Type B pancreatic cell (in vitro differentiated cells): Measurements from ENCODE around the gene PLCB2. TPM values are rescaled to one million over a fixed set of nuclear protein-coding genes. Genes with fewer than 3 reads are reported as not detected.

ENCODE experiments used
- DNase-seq: peaks from one replicate; pipeline ENCODE4 v3.0.0; 2021; ENCODE audit warnings: mixed read lengths; ENCODE audit not compliant: unreplicated experiment; ENCODE audit errors: extremely low spot score
- H3K27ac Mint-ChIP-seq: 2 replicates; pipeline ENCODE4 v1.8.0; 2021; ENCODE audit warnings: mild to moderate bottlenecking, mixed read lengths
- H3K27me3 Mint-ChIP-seq: 2 replicates; pipeline ENCODE4 v1.8.0; 2021; ENCODE audit warnings: mixed read lengths
- H3K36me3 Mint-ChIP-seq: 2 replicates; pipeline ENCODE4 v1.8.0; 2021; ENCODE audit warnings: mixed read lengths
- H3K4me1 Mint-ChIP-seq: one replicate; pipeline ENCODE4 v1.8.0; 2021; ENCODE audit warnings: mixed read lengths; ENCODE audit not compliant: unreplicated experiment
- H3K4me3 Mint-ChIP-seq: 2 replicates; pipeline ENCODE4 v1.8.0; 2021; ENCODE audit warnings: mild to moderate bottlenecking, mixed read lengths
- H3K9me3 Mint-ChIP-seq: 2 replicates; pipeline ENCODE4 v1.8.0; 2021; ENCODE audit warnings: mixed read lengths
- total RNA-seq: library from RNA; stranded (reverse); gene quantifications from 2 replicates; pipeline ENCODE4 v1.2.1, GENCODE V29; 2021; ENCODE audit warnings: low replicate concordance
- TF ChIP-seq, protein P1 (sequence below): fragments of 200-600 bp; sonication (generic); conservative IDR thresholded peaks from 2 replicates; pipeline ENCODE4 v1.5.0; 2021; ENCODE audit warnings: antibody characterized with exemption, mild to moderate bottlenecking

The PLCB2 gene
- total RNA-seq, 1 donor from 2014 or later = 5.8 TPM

DNA sequence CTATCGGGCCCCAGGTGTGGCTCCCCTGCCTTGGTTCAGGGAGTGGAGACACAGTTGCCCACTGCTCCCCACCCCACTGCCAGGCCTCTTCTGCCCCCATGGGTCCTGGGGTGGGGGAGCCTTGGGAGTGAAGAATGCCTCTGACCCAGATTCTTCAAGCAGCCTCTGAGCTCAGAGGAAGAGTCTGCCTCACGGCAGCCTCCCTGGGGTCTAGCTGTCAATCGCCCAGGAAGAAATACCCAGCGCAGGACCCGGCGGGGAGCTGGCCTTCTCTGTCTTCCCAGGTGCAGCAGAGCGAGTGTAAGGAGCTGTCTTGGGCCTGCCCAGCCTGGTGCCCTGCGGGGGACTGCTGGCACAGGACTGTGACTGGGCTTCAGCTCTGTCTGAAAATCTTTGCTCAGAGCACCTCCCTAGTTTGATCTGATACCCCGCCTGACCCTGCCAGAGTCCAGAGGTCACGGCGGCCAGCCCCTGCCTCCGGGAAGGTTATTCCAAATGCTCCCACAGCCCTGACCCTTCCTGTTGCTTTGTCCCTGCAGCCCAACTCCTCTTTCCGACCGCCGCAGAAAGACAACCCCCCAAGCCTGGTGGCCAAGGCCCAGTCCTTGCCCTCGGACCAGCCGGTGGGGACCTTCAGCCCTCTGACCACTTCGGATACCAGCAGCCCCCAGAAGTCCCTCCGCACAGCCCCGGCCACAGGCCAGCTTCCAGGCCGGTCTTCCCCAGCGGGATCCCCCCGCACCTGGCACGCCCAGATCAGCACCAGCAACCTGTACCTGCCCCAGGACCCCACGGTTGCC, 35.9 kb downstream of the PLCB2 start:
- H3K9me3 Mint-ChIP-seq = no peaks in the 10 kb centered on the region
- H3K36me3 Mint-ChIP-seq = peaks cover 5% of the 10 kb centered on the region
- TF ChIP-seq, protein P1, sequence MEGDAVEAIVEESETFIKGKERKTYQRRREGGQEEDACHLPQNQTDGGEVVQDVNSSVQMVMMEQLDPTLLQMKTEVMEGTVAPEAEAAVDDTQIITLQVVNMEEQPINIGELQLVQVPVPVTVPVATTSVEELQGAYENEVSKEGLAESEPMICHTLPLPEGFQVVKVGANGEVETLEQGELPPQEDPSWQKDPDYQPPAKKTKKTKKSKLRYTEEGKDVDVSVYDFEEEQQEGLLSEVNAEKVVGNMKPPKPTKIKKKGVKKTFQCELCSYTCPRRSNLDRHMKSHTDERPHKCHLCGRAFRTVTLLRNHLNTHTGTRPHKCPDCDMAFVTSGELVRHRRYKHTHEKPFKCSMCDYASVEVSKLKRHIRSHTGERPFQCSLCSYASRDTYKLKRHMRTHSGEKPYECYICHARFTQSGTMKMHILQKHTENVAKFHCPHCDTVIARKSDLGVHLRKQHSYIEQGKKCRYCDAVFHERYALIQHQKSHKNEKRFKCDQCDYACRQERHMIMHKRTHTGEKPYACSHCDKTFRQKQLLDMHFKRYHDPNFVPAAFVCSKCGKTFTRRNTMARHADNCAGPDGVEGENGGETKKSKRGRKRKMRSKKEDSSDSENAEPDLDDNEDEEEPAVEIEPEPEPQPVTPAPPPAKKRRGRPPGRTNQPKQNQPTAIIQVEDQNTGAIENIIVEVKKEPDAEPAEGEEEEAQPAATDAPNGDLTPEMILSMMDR = no peak
- H3K4me1 Mint-ChIP-seq = peaks cover 4% of the 10 kb centered on the region
- no peak overlapping the region for H3K27ac Mint-ChIP-seq
- no peak for DNase-seq
- peaks cover 3% of the 10 kb centered on the region for H3K27me3 Mint-ChIP-seq
- H3K4me3 Mint-ChIP-seq = no peak overlapping the region

DNA sequence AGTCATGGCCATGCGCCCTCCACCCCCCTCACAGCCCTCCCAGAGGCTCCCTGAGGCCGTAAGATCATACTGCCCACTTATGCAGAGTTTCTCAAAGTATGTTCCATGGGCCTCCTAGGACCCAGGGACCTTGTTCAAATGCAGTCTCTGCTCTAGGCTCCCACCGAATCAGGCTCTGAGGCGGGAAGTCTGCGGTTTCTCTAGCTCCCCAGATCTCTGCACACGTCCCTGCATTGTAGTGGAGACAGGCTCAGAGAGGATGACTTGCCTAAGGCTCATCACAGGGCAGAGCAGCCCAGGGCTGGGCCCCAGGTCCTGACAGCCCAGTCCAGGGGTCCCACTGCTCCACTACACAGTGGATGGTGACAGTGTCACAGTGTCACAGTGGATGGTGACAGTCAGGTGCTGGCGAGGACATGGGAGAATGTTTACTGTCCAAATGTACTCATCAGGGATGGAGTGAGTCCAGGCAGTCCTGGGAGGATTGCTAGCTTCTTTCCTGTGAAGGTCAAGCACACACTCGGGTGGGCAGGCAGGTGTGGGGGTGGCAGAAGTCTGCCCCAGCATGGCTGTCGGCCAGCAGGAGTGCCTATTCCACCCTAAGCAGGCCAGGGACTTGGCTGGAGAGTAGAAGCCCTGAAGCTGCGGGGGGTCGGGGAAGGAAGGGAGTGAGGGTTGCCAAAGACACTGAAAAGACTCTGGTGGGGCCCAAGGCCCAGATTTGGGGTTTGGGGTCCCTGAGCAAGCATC, 37.3 kb downstream of the PLCB2 start:
- TF ChIP-seq, protein P1 = no peak
- peaks cover 8% of the 10 kb centered on the region for H3K4me1 Mint-ChIP-seq
- H3K27me3 Mint-ChIP-seq = peaks cover 3% of the 10 kb centered on the region
- no peak overlapping the region for H3K4me3 Mint-ChIP-seq
- H3K27ac Mint-ChIP-seq = no peak overlapping the region
- peaks cover 5% of the 10 kb centered on the region for H3K36me3 Mint-ChIP-seq
- H3K9me3 Mint-ChIP-seq = no peaks in the 10 kb centered on the region
- no peak for DNase-seq

DNA sequence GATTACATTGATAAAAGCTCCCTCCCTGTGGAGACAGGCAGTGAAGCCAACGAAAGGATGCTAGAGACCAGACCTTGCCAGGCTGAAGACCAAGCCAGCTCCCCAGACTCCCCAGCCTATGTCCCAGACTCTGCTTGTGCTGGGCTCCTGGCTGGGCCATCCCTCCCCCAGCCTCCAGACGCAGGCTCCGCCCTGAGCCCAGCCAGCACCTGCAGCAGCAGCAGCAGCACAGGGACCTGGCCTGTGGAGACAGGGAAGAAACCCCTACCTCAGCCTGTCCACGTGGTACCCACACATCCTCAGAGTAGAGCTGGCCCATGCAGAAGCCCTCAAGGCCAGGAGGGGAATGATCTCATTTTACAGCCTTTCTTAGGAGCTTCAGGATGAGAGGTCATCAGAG, 38.1 kb downstream of the PLCB2 start:
- no peaks in the 10 kb centered on the region for H3K9me3 Mint-ChIP-seq
- H3K27ac Mint-ChIP-seq = no peak overlapping the region
- peaks cover under 1% of the 10 kb centered on the region for H3K27me3 Mint-ChIP-seq
- H3K36me3 Mint-ChIP-seq = peaks cover 1% of the 10 kb centered on the region
- H3K4me1 Mint-ChIP-seq = peaks cover 6% of the 10 kb centered on the region
- no peak for DNase-seq
- H3K4me3 Mint-ChIP-seq = no peak overlapping the region
- TF ChIP-seq, protein P1 = no peak

DNA sequence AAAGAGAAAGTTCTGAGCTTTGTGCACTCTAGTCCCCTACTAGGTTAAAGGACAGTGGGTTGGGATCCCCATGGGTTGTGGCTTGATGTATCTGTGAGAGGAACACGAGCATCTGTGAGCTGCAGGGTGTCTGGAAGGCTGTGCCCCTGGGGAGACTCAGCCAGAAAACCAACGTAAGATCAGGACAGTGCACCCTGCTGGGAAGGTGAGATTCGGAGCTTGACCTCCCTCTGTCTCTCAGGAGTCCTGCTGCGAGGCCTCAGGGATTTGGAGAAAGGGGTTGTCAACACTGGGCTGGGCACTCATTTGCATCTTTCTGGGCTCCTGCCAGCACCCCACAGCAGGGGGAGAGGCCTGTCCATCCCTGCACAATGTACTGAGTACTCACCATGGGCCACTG, 40.1 kb downstream of the PLCB2 start:
- Mint-ChIP-seq H3K27me3 (no peaks in the 10 kb centered on the region), H3K9me3 (no peaks in the 10 kb centered on the region), H3K4me1 (peaks cover 11% of the 10 kb centered on the region), H3K27ac (no peak overlapping the region), H3K36me3 (peaks cover 3% of the 10 kb centered on the region), H3K4me3 (no peak overlapping the region)
- DNase-seq = no peak
- TF ChIP-seq, protein P1 = no peak

DNA sequence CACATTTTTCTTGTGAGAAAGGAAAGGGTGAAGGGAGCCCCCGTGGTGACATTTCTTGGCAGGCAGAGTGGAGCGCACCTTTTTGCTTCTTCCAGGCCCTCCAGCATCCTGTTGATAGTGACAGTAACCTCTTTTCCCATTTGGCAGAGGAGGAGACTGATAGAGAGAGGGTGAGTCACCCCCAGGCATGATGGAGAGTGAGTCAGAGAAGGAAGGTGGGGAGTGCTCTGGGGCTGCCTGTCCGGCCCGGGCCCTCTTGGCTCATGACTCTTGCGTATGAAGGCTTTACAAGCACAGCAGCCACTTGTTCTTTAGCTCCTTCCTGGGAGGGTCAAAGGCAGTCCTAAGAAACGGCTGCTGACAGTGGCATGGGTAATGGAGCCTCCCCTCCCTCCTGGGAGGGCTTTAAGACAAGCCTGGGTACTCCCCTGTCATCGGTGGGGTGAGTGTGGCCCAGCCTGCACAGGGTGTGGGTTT, 40.9 kb downstream of the PLCB2 start:
- Mint-ChIP-seq H3K27ac (no peak overlapping the region), H3K9me3 (no peaks in the 10 kb centered on the region), H3K4me3 (no peak overlapping the region), H3K27me3 (no peaks in the 10 kb centered on the region), H3K4me1 (peaks cover 11% of the 10 kb centered on the region), H3K36me3 (peaks cover 3% of the 10 kb centered on the region)
- TF ChIP-seq, protein P1 = no peak
- DNase-seq = no peak
